ENCODE data around the gene TBXAS1.
"Not testable (repeated sequence)": the region's sequence is repeated elsewhere in the genome, so short reads cannot be mapped to it uniquely, and the experiment has no call there.

Gene TBXAS1

DNA sequence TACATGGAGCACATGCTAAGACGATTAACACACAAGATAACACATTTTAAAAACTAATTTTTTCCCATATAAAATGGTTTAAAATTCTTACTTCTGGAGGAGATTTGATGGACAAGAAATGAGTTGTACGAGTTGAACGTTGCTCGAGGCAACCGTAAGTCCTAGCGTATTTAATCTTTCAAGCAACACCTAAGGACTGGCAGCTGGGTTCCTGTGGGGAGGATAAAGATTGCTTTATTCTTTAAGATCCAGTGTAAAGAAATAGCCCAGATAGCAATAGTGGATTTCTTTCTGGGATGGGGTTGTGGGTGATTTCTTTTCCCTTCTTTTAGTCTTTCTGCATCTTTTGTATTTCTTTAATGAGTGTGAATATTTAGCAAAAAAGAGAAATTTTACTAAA is 9.8 kb downstream of the TBXAS1 start:
- H4K20me1 ChIP-seq (ENCODE audit: low read depth, low read length): no peaks in the 10 kb centered on the region
- no peak overlapping the region for H3K27ac ChIP-seq (ENCODE audit: low read depth, low read length)
- H3K9ac ChIP-seq (ENCODE audit: low read length): no peak overlapping the region
- no peaks in the 10 kb centered on the region for H3K79me2 ChIP-seq (ENCODE audit: insufficient read depth, low read length)
- H3K9me3 ChIP-seq (ENCODE audit: insufficient read depth, low read length): no peaks in the 10 kb centered on the region
- H3K27me3 ChIP-seq (ENCODE audit: low read length): no peaks in the 10 kb centered on the region
- no peak overlapping the region for H3K4me3 ChIP-seq (ENCODE audit: insufficient read depth, low read length, poor library complexity, severe bottlenecking)
- H3F3A ChIP-seq (ENCODE audit: insufficient read depth): no peaks in the 10 kb centered on the region
- H2AFZ ChIP-seq (ENCODE audit: low read depth, low read length, severe bottlenecking): no peak overlapping the region
- TF ChIP-seq EZH2phosphoT487 (conservative IDR thresholded peaks at IDR 0.05; ENCODE audit: low read length): no peak
- TF ChIP-seq, protein P1, sequence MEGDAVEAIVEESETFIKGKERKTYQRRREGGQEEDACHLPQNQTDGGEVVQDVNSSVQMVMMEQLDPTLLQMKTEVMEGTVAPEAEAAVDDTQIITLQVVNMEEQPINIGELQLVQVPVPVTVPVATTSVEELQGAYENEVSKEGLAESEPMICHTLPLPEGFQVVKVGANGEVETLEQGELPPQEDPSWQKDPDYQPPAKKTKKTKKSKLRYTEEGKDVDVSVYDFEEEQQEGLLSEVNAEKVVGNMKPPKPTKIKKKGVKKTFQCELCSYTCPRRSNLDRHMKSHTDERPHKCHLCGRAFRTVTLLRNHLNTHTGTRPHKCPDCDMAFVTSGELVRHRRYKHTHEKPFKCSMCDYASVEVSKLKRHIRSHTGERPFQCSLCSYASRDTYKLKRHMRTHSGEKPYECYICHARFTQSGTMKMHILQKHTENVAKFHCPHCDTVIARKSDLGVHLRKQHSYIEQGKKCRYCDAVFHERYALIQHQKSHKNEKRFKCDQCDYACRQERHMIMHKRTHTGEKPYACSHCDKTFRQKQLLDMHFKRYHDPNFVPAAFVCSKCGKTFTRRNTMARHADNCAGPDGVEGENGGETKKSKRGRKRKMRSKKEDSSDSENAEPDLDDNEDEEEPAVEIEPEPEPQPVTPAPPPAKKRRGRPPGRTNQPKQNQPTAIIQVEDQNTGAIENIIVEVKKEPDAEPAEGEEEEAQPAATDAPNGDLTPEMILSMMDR (IDR thresholded peaks at IDR 0.05; ENCODE audit: insufficient read depth, low read length, poor library complexity, severe bottlenecking): no peak
- H3K9me2 ChIP-seq (replicated peaks; ENCODE audit: insufficient read depth, low read length): no peaks in the 10 kb centered on the region
- H3K36me3 ChIP-seq (ENCODE audit: low read length): no peaks in the 10 kb centered on the region
- no peak overlapping the region for H3K4me2 ChIP-seq (ENCODE audit: low read depth, low read length, poor library complexity, severe bottlenecking)

DNA sequence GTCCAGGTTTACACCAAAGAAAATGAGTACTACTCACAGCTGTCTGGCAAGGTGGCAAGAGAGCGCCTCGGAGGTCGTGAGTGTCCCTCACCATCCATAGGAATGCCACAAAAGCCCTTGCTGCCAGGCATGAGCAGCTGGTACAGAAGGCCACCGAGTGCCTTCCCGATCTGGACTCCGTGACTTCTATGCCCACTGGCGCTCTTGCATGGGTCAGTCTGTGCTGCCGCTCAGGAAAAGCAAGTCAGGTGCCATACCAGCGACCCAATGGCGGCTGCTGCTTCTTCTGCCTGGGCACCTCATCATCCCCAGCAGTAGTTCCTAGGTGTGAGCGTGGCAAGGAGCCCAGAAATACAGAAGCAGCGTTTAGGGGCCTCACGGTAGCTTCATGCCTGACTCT is 11.7 kb downstream of the TBXAS1 start:
- no peaks in the 10 kb centered on the region for H3F3A ChIP-seq (ENCODE audit: insufficient read depth)
- H3K4me3 ChIP-seq (ENCODE audit: insufficient read depth, low read length, poor library complexity, severe bottlenecking): no peak overlapping the region
- H3K36me3 ChIP-seq (ENCODE audit: low read length): no peaks in the 10 kb centered on the region
- H3K4me2 ChIP-seq (ENCODE audit: low read depth, low read length, poor library complexity, severe bottlenecking): no peak overlapping the region
- H3K79me2 ChIP-seq (ENCODE audit: insufficient read depth, low read length): no peaks in the 10 kb centered on the region
- H2AFZ ChIP-seq (ENCODE audit: low read depth, low read length, severe bottlenecking): no peak overlapping the region
- no peaks in the 10 kb centered on the region for H4K20me1 ChIP-seq (ENCODE audit: low read depth, low read length)
- no peaks in the 10 kb centered on the region for H3K27me3 ChIP-seq (ENCODE audit: low read length)
- TF ChIP-seq, protein P1 (IDR thresholded peaks at IDR 0.05; ENCODE audit: insufficient read depth, low read length, poor library complexity, severe bottlenecking): no peak
- TF ChIP-seq EZH2phosphoT487 (conservative IDR thresholded peaks at IDR 0.05; ENCODE audit: low read length): no peak
- H3K9me2 ChIP-seq (replicated peaks; ENCODE audit: insufficient read depth, low read length): no peaks in the 10 kb centered on the region
- H3K9me3 ChIP-seq (ENCODE audit: insufficient read depth, low read length): no peaks in the 10 kb centered on the region
- no peak overlapping the region for H3K9ac ChIP-seq (ENCODE audit: low read length)
- H3K27ac ChIP-seq (ENCODE audit: low read depth, low read length): no peak overlapping the region

DNA sequence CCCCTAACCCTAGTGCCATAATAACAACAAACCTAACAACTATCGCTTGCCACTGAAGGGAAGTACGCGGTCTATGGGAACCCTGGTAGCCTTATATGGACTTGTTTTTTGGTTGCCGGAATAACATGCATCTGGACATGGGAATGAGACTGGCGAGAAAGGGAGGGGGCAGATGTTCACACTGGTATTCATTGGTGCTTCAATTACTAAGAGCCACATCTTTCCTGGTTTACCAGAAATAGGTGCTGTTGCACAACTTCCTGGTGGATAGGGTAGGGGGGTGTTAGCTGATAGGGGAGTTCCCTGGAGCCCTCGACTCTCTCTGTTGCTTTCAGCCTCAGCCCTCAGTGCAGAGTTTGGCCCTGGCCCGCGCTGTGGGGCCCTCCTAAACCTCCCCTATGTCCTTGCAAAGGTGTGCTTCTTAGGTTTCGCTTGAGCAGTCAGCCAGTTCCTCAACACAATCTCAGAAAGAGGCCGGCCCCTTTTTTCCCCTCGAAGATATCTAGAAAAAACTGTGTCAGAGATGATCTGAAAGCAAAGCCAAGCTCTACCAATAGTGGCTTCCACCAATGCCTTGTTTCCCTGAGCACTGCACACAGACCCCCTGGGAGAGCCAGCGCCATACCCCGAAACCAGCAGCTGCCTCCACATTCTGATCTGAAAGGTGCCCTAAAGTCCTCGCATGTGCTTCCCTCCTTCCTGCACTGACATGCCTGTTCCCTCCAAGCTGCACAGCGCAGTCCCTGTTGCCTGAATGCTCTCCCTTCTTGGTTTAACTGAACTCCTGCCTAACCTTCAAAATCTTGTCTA is 13.5 kb downstream of the TBXAS1 start:
- no peaks in the 10 kb centered on the region for H3K79me2 ChIP-seq (ENCODE audit: insufficient read depth, low read length)
- H3K27ac ChIP-seq (ENCODE audit: low read depth, low read length): no peak overlapping the region
- H3K27me3 ChIP-seq (ENCODE audit: low read length): no peaks in the 10 kb centered on the region
- no peaks in the 10 kb centered on the region for H3K9me2 ChIP-seq (replicated peaks; ENCODE audit: insufficient read depth, low read length)
- no peak overlapping the region for H3K4me2 ChIP-seq (ENCODE audit: low read depth, low read length, poor library complexity, severe bottlenecking)
- no peaks in the 10 kb centered on the region for H3K36me3 ChIP-seq (ENCODE audit: low read length)
- H3K9ac ChIP-seq (ENCODE audit: low read length): no peak overlapping the region
- H3K9me3 ChIP-seq (ENCODE audit: insufficient read depth, low read length): no peaks in the 10 kb centered on the region
- no peak overlapping the region for H2AFZ ChIP-seq (ENCODE audit: low read depth, low read length, severe bottlenecking)
- TF ChIP-seq, protein P1 (IDR thresholded peaks at IDR 0.05; ENCODE audit: insufficient read depth, low read length, poor library complexity, severe bottlenecking): no peak
- no peak for TF ChIP-seq EZH2phosphoT487 (conservative IDR thresholded peaks at IDR 0.05; ENCODE audit: low read length)
- H4K20me1 ChIP-seq (ENCODE audit: low read depth, low read length): no peaks in the 10 kb centered on the region
- no peaks in the 10 kb centered on the region for H3F3A ChIP-seq (ENCODE audit: insufficient read depth)
- no peak overlapping the region for H3K4me3 ChIP-seq (ENCODE audit: insufficient read depth, low read length, poor library complexity, severe bottlenecking)

DNA sequence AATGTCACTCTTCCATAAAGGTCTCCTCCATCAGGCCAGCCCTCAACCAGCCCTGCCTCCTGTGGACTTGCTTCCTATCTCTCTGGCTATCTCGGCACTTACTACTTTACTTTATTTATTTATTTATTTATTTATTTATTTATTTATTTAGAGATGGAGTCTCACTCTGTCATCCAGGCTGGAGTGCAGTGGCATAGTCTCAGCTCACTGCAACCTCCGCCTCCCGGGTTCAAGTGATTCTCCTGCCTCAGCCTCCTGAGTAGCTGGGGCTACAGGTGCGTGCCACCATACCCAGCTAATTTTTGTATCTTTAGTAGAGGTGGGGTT is 14.1 kb downstream of the TBXAS1 start:
- H3K4me3 ChIP-seq (ENCODE audit: insufficient read depth, low read length, poor library complexity, severe bottlenecking); H3K9ac ChIP-seq (ENCODE audit: low read length); H3K27me3 ChIP-seq (ENCODE audit: low read length); H3K4me2 ChIP-seq (ENCODE audit: low read depth, low read length, poor library complexity, severe bottlenecking); H3K27ac ChIP-seq (ENCODE audit: low read depth, low read length); H2AFZ ChIP-seq (ENCODE audit: low read depth, low read length, severe bottlenecking); H3K9me2 ChIP-seq (replicated peaks; ENCODE audit: insufficient read depth, low read length); H4K20me1 ChIP-seq (ENCODE audit: low read depth, low read length); H3F3A ChIP-seq (ENCODE audit: insufficient read depth); H3K36me3 ChIP-seq (ENCODE audit: low read length); H3K79me2 ChIP-seq (ENCODE audit: insufficient read depth, low read length); H3K9me3 ChIP-seq (ENCODE audit: insufficient read depth, low read length): not testable (repeated sequence)
